Dendritic cell treated with granulocyte-macrophage colony-stimulating factor and Interleukin-4, amounts not matched to agents 40 ng/mL and 50 ng/mL, for 4 days (primary cell): ENCODE results near the gene PDE2A.

Experiments
- H3K27ac Mint-ChIP-seq: one replicate; pipeline ENCODE4 v1.8.0; 2022; ENCODE audit warnings: mild to moderate bottlenecking, mixed read lengths
- H3K27me3 Mint-ChIP-seq: one replicate; pipeline ENCODE4 v1.8.0; 2022; ENCODE audit warnings: mild to moderate bottlenecking, mixed read lengths
- H3K36me3 Mint-ChIP-seq: one replicate; pipeline ENCODE4 v1.8.0; 2022; ENCODE audit warnings: low read depth, mixed read lengths
- H3K4me1 Mint-ChIP-seq: one replicate; pipeline ENCODE4 v1.8.0; 2022; ENCODE audit warnings: low read depth, mixed read lengths
- H3K4me3 Mint-ChIP-seq: one replicate; pipeline ENCODE4 v1.8.0; 2022; ENCODE audit warnings: mild to moderate bottlenecking, moderate library complexity, mixed read lengths
- H3K9me3 Mint-ChIP-seq: one replicate; pipeline ENCODE4 v1.8.0; 2022; ENCODE audit warnings: mixed read lengths
- intact Hi-C: fragments of 100-400 bp; cut with micrococcal nuclease; formaldehyde crosslinking; loops from one replicate; pipeline ENCODE4 v1.15.0; 2022

The PDE2A gene

DNA sequence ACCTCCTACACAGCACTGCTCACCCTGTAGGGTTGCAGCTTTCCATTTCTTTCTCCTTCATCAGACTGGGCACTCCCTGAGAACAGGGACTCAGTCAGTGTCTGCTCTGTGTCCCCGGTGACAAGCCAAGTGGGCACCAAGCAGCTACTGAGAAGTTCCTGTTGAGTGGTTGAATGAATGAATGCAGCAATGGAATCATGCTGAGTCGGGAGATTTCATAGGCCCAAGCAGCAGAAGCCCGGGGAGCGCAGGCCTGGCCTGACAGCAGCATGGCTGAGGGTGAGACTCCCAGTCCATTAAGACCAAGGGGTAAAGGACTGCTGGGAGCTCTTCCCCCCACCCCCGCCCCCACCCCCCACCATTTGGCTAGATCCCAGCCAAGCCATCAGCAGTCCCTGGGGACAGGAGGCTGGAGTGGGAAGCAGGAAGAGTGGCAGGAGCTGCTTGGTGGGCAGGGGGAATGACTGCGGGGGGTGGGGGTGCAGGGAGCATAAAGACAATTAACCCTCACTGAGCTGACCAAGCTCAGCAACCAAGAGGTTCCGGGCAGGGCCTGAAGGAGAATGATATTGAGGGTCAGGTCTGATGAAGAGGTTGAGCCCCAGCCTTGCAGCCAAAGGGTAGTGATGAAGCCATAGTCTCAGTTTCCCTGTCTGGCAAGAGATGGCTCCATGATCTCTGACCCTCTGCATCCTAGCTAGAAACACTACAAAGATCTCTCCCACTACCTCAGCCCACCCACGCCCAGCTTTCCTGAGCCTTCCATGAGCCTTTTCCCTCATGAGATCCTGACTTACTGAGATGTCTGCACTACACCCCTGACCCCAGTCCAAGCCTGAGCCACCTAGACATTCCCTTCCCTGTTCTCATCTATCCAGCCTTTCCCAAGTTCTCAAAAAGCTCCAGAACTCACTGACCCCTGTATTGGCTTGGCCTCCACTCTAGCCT is 2.8 kb downstream of the PDE2A start:
- H3K27me3 Mint-ChIP-seq = peaks cover 81% of the 10 kb centered on the region
- H3K36me3 Mint-ChIP-seq = no peaks in the 10 kb centered on the region
- no peak overlapping the region for H3K27ac Mint-ChIP-seq
- H3K9me3 Mint-ChIP-seq = peaks cover 11% of the 10 kb centered on the region
- peaks cover 21% of the 10 kb centered on the region for H3K4me1 Mint-ChIP-seq
- no peak overlapping the region for H3K4me3 Mint-ChIP-seq
- intact Hi-C loops = no loop called here

- H3K4me3 Mint-ChIP-seq = no peak overlapping the region
- H3K4me1 Mint-ChIP-seq = peaks cover 21% of the 10 kb centered on the region
- no peak overlapping the region for H3K27ac Mint-ChIP-seq
- intact Hi-C loops = no loop called here
- H3K36me3 Mint-ChIP-seq = no peaks in the 10 kb centered on the region
- peaks cover 81% of the 10 kb centered on the region for H3K27me3 Mint-ChIP-seq
- peaks cover 11% of the 10 kb centered on the region for H3K9me3 Mint-ChIP-seq
Observed at GRCh38 chr11:72670041-72670440, 4.2 kb downstream of the PDE2A start.

- no peak overlapping the region for H3K4me3 Mint-ChIP-seq
- H3K27me3 Mint-ChIP-seq = peaks cover 80% of the 10 kb centered on the region
- H3K27ac Mint-ChIP-seq = no peak overlapping the region
- peaks cover 19% of the 10 kb centered on the region for H3K4me1 Mint-ChIP-seq
- intact Hi-C loops = no loop called here
- peaks cover 11% of the 10 kb centered on the region for H3K9me3 Mint-ChIP-seq
- no peaks in the 10 kb centered on the region for H3K36me3 Mint-ChIP-seq
Observed at GRCh38 chr11:72669527-72669926, 4.7 kb downstream of the PDE2A start.

DNA sequence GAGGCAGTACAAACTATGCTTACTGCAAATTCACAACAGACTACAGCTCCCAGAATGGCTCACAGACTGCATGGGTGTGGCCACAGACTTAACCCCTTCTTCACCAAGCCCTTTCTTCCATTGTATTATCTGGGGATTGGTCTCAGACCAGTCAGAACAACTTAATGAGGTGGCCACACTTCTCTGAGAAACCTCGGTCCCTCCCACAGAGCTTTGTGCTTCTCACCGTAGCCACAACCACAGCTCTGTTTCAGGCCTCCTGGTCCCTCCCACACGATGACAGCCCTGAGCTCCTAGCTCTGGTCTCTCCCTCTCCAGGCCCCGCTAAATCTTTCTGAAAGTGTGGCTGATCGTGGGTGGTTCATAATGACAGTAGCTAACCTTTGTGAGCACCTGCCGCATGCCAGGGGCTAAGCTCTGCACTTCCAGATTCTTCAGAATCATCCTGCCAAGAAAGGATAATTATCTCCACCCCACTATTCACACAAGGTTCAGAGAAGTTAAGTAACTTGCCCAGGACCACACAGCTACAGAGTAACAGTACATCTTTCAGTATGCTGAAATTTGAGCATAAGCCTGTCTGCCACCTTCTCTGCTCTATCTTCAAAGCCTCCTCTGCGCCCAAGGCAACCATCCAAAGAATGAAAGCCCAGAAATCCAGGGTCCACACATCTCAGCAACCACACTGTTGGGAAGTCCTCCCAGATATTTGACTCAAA is 5.4 kb downstream of the PDE2A start:
- Mint-ChIP-seq H3K9me3 (peaks cover 11% of the 10 kb centered on the region), H3K27ac (no peak overlapping the region), H3K27me3 (peaks cover 77% of the 10 kb centered on the region), H3K4me1 (peaks cover 11% of the 10 kb centered on the region), H3K4me3 (no peak overlapping the region), H3K36me3 (no peaks in the 10 kb centered on the region)
- intact Hi-C loops = no loop called here

- H3K27me3 Mint-ChIP-seq = peaks cover 73% of the 10 kb centered on the region
- no peak overlapping the region for H3K27ac Mint-ChIP-seq
- H3K4me1 Mint-ChIP-seq = no peaks in the 10 kb centered on the region
- intact Hi-C loops = no loop called here
- peaks cover 11% of the 10 kb centered on the region for H3K9me3 Mint-ChIP-seq
- no peaks in the 10 kb centered on the region for H3K36me3 Mint-ChIP-seq
- no peak overlapping the region for H3K4me3 Mint-ChIP-seq
Observed at GRCh38 chr11:72665911-72666472, 8.2 kb downstream of the PDE2A start.

DNA sequence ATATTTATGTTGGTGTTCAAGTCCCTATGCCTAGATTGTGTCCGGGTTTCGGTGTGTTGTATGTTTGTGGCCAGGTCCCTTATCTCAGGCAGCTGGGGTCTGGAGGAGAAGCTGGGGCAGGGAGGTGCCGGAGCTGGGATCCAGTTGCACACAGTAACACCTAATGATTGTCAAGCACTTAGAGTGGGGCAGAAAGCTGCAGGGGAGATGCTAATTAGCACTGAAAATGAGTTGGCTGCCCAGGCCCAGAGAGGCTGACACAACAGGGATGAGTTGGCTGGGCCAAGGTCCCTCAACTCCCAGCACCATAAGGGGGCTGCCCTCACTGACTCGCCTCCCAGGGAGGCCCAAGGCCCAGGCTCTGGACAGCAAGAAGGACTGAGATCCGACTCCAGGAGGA is 12.2 kb downstream of the PDE2A start:
- no peak overlapping the region for H3K4me3 Mint-ChIP-seq
- peaks cover under 1% of the 10 kb centered on the region for H3K9me3 Mint-ChIP-seq
- no peaks in the 10 kb centered on the region for H3K4me1 Mint-ChIP-seq
- peaks cover 69% of the 10 kb centered on the region for H3K27me3 Mint-ChIP-seq
- H3K36me3 Mint-ChIP-seq = no peaks in the 10 kb centered on the region
- no peak overlapping the region for H3K27ac Mint-ChIP-seq
- intact Hi-C loops = no loop called here

GRCh38 chr11:72661486-72661885 is 12.7 kb downstream of the PDE2A start:
- Mint-ChIP-seq H3K27me3 (peaks cover 74% of the 10 kb centered on the region), H3K4me3 (no peak overlapping the region), H3K27ac (no peak overlapping the region), H3K36me3 (no peaks in the 10 kb centered on the region), H3K4me1 (no peaks in the 10 kb centered on the region), H3K9me3 (no peaks in the 10 kb centered on the region)
- intact Hi-C loops = no loop called here

- no peaks in the 10 kb centered on the region for H3K4me1 Mint-ChIP-seq
- H3K9me3 Mint-ChIP-seq = no peaks in the 10 kb centered on the region
- intact Hi-C loops = no loop called here
- H3K27ac Mint-ChIP-seq = no peak overlapping the region
- H3K4me3 Mint-ChIP-seq = no peak overlapping the region
- no peaks in the 10 kb centered on the region for H3K36me3 Mint-ChIP-seq
- peaks cover 68% of the 10 kb centered on the region for H3K27me3 Mint-ChIP-seq
Observed at GRCh38 chr11:72658989-72659640, 15.1 kb downstream of the PDE2A start.

- peaks cover 60% of the 10 kb centered on the region for H3K27me3 Mint-ChIP-seq
- no peak overlapping the region for H3K27ac Mint-ChIP-seq
- H3K4me3 Mint-ChIP-seq = no peak overlapping the region
- H3K36me3 Mint-ChIP-seq = no peaks in the 10 kb centered on the region
- H3K9me3 Mint-ChIP-seq = no peaks in the 10 kb centered on the region
- H3K4me1 Mint-ChIP-seq = no peaks in the 10 kb centered on the region
- intact Hi-C loops = no loop called here
Observed at GRCh38 chr11:72657411-72658100, 16.7 kb downstream of the PDE2A start.

DNA sequence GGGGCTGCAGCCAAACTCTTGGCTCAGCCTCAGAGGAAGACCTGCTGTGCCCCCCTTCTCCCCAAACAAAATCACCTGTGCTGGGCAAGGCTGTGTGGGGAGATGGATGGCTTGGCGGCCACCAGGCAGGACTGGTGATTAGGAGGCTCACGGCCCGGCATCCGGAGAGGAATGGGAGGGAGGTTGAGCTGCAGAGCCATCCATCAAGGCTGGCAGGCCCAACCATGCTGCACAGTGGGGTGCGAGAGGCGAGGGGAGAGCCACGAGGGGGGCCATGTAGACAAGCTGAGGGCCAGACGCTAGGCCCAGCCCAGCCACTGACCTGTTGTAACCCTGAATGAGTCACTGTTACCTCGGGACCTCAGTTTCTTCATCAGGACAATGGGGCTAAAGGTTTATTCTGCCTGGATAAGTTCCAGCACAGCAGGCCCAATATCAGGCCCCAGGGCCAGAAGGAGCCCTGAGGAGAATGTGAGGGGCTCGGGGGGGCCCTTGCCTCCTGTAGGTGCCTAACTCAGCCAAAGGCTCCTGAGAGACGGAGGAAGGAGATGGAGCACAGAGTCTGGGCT is 18.2 kb downstream of the PDE2A start:
- intact Hi-C loops = no loop called here
- Mint-ChIP-seq H3K9me3 (no peaks in the 10 kb centered on the region), H3K36me3 (no peaks in the 10 kb centered on the region), H3K4me3 (no peak overlapping the region), H3K27me3 (peaks cover 52% of the 10 kb centered on the region), H3K4me1 (no peaks in the 10 kb centered on the region), H3K27ac (no peak overlapping the region)

GRCh38 chr11:72655014-72655413 is 19.2 kb downstream of the PDE2A start:
- H3K27ac Mint-ChIP-seq = no peak overlapping the region
- peaks cover 54% of the 10 kb centered on the region for H3K27me3 Mint-ChIP-seq
- no peak overlapping the region for H3K4me3 Mint-ChIP-seq
- intact Hi-C loops = no loop called here
- no peaks in the 10 kb centered on the region for H3K4me1 Mint-ChIP-seq
- no peaks in the 10 kb centered on the region for H3K9me3 Mint-ChIP-seq
- no peaks in the 10 kb centered on the region for H3K36me3 Mint-ChIP-seq

DNA sequence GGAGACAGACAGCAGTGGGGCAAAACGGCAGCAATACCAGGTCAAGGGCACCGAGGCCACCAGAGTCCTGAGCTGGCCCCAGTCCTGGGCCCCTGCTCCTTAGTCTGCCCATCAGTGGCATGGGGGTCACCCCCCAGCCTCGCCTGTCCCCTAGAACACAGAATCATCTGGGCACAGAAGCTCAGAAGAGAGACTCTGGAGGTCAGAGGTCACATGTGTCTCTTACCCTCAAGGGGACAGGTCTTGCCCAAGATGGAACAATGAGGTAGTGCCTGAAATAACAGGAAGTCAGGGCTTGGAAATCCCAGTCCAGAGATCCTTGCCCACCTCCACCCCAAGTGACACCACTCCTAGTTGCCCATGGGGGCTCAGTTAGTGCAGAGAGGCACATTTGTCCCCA is 20.6 kb downstream of the PDE2A start:
- intact Hi-C loops = no loop called here
- no peak overlapping the region for H3K27ac Mint-ChIP-seq

More for the DNA sequence above, 20.6 kb downstream of the PDE2A start:
- H3K36me3 Mint-ChIP-seq = no peaks in the 10 kb centered on the region
- H3K27me3 Mint-ChIP-seq = peaks cover 51% of the 10 kb centered on the region
- no peaks in the 10 kb centered on the region for H3K4me1 Mint-ChIP-seq
- no peaks in the 10 kb centered on the region for H3K9me3 Mint-ChIP-seq
- H3K4me3 Mint-ChIP-seq = no peak overlapping the region
